GM06990 (cell line): ENCODE data around the gene CTXN1.
"Not testable (repeated sequence)": the region's sequence is repeated elsewhere in the genome, so short reads cannot be mapped to it uniquely, and the experiment has no call there.

Experiments used
- DNase-seq: peaks from one replicate; pipeline ENCODE4 v3.0.0-alpha.2; 2011; ENCODE audit not compliant: insufficient read length; ENCODE audit errors: extremely low read depth
- H3K27me3 ChIP-seq: replicated peaks from 2 replicates; pipeline ENCODE4 v1.6.0; 2011; ENCODE audit warnings: low read length; ENCODE audit not compliant: control insufficient read depth, insufficient read depth
- H3K36me3 ChIP-seq: 2 replicates; pipeline ENCODE4 v1.5.1; 2011; ENCODE audit warnings: low read length; ENCODE audit not compliant: control insufficient read depth, insufficient read depth
- H3K4me3 ChIP-seq: replicated peaks from 2 replicates; pipeline ENCODE4 v1.5.1; 2011; ENCODE audit warnings: low read depth, mild to moderate bottlenecking, control low read depth, low read length
- TF ChIP-seq, protein P1 (sequence below): IDR thresholded peaks from 2 replicates; pipeline ENCODE4 v1.5.1; 2011; ENCODE audit warnings: low read length, control low read depth, mild to moderate bottlenecking, inconsistent platforms; ENCODE audit not compliant: insufficient read depth, poor library complexity, severe bottlenecking

Gene CTXN1

DNA sequence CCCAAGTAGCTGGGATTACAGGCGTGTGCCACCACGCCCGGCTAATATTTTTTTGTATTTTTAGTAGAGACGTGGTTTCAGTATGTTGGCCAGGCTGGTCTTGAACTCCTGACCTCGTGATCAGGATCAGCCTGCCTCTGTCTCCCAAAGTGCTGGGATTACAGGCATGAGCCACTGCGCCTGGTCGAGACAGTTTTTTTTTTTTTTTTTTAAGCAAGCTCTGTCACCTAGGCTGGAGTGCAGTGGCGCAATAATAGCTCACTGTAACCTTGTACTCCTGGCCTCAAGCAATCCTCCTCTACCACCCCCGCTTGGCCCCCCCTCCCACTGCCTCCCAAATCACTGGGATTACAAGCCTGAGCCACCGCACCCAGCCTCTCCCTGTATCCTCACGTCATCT is 28.6 kb downstream of the CTXN1 start:
- TF ChIP-seq, protein P1, sequence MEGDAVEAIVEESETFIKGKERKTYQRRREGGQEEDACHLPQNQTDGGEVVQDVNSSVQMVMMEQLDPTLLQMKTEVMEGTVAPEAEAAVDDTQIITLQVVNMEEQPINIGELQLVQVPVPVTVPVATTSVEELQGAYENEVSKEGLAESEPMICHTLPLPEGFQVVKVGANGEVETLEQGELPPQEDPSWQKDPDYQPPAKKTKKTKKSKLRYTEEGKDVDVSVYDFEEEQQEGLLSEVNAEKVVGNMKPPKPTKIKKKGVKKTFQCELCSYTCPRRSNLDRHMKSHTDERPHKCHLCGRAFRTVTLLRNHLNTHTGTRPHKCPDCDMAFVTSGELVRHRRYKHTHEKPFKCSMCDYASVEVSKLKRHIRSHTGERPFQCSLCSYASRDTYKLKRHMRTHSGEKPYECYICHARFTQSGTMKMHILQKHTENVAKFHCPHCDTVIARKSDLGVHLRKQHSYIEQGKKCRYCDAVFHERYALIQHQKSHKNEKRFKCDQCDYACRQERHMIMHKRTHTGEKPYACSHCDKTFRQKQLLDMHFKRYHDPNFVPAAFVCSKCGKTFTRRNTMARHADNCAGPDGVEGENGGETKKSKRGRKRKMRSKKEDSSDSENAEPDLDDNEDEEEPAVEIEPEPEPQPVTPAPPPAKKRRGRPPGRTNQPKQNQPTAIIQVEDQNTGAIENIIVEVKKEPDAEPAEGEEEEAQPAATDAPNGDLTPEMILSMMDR, result no peak
- Histone ChIP-seq H3K4me3 (no peak overlapping the region), H3K27me3 (no peaks in the 10 kb centered on the region), H3K36me3 (no peaks in the 10 kb centered on the region)
- DNase-seq, result no peak

DNA sequence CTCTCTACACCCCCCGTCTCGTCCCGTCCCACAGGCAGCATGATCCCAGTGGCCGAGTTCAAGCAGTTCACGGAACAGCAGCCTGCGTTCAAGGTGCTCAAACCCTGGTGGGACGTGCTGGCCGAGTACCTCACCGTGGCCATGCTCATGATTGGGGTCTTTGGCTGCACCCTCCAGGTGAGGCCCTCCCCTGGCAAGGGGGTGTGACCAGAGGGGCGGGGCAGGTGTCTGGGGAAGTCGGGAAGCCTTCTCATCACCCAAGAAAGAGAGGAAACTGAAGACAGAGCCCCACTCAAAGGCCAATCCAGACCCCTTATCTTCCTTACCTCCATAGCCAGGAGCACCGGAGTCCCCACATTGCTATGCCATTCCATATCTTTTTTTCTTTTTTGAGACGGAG is 30.4 kb downstream of the CTXN1 start:
- Histone ChIP-seq H3K4me3 (no peak overlapping the region), H3K27me3 (no peaks in the 10 kb centered on the region), H3K36me3 (no peaks in the 10 kb centered on the region)
- DNase-seq, result no peak
- TF ChIP-seq, protein P1, result no peak

DNA sequence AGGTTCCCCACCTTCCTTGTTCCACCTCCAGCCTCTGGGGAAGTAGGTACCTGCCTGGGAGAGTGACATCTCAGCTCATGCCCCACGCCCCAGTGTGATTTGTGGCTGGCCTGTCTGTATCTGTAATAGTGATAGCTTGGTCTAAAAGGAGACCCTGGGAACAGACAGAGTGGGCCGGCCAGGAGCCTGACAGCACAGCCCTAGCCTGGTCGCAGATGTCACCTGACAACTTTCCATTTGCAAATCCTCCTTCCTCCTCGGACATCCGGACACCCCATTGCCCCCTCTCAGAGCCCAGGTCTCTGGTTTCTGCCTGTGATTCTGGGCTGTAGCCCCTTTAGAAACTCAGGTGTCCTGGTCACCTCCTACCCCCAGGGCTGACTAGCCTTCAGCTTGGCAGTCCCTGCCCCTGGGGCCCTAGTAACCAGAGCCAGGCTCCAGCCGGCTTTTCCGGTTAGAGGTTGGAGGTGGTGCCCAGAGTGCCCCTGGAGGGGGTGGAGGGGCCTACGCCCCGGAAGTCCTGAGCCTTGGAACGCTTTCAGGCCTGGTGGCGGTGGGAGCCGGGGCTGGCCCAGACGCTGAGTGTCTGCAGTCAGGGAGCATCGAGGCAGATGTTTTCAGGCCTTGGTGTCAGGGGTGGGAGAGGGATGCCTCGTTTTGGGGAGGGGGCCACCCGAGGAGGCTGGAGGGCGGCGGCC is 31.2 kb downstream of the CTXN1 start:
- no peak for DNase-seq
- TF ChIP-seq, protein P1, result no peak
- Histone ChIP-seq H3K27me3 (no peaks in the 10 kb centered on the region), H3K36me3 (no peaks in the 10 kb centered on the region), H3K4me3 (no peak overlapping the region)

DNA sequence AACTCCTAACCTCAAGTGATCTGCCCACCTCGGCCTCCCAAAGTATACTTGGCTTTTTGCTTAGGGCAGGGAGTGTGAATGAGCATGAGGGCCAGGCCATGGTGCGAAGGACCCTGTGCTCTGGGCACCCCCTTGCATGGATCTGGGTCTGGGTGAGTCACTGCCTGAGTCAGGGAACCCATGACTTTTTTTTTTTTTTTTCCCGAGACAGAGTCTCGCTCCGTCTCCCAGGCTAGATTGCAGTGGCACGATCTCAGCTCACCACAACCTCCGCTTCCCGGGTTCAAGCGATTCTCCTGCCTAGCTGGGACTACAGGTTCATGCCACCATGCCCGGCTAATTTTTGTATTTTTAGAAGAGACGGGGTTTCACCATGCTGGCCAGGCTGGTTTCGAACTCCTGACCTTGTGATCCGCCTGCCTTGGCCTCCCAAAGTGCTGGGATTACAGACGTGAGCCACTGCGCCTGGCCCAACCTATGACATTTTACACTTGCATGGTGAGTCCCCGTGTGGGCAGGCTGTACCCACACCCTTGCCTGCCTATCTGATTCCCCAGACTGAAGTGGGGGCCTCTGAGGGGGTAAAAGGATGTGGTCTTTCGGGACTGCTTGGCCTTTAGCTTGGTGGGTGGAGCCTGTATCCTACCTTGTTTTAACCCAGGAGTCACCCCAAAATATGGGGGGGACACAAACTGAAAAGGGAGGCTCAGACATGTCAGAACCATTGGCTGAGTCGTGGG is 32.4 kb downstream of the CTXN1 start:
- not testable (repeated sequence) for DNase-seq, H3K36me3 ChIP-seq

DNA sequence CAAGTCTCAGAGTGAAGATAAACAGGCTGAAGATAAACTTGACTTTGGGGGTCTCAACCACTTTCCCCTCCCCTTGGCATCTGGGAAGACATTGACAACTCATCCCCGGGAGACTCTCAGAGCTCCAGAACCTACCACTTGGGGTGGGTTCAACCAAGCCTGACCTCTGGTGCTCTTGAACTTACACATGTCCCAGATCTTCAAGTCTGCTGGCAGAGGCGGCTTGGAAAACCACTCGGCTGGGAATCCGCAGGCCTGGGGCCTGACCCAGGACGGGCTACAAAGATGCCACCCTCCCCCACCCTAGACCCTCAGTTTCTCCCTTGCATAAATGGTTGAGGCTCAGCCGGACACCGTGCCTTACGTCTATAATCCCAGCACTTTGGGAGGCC is 37.1 kb downstream of the CTXN1 start:
- TF ChIP-seq, protein P1, result no peak
- Histone ChIP-seq H3K27me3 (no peaks in the 10 kb centered on the region), H3K4me3 (no peak overlapping the region), H3K36me3 (no peaks in the 10 kb centered on the region)
- DNase-seq, result no peak

More for the DNA sequence above, 32.4 kb downstream of the CTXN1 start:
- H3K4me3 ChIP-seq, H3K27me3 ChIP-seq: not testable (repeated sequence)

DNA sequence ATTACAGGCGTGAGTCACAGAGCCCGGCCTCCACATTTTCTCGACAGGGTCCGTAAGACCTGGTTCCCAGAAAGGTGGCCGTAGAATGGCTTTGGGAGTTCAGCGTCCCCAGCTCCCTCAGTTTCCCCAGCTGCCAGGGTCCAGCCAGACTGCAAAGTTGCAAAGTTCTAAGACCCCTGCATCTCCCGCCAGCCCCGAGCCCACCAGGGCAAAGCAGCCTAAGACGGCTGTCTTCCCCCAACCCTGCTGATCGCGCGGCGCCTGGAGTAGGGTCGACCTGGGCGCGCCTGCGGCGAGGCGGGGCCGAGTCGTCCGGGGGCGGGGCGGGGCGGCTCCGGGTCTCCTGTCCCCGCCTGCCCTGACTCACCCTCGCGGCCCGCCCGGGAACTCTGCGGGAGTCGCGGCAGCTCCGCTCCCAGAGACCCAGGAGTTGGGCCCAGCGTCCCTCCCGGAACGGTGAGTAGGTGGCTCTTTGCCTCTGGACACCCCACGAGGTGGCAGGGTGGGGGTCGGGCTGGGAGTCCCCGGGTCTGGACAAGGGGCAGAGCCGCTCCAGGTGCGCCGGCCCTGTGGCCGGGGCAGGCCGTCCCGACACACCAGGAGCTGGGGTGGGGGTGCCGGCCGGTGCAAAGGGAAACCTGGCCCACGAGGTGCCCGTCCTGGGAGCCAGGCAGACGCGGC is 37.6 kb downstream of the CTXN1 start, which contains the start of gene LRRC8E:
Gene LRRC8E (plus strand): TSS at position 366 of the 681 bp plus-strand sequence. CDS start 7,094 bp downstream, outside the sequence.
- Histone ChIP-seq H3K4me3 (no peak within 1 kb of the TSS), H3K36me3 (no peaks in the 10 kb centered on the region), H3K27me3 (no peaks in the 10 kb centered on the region)
- DNase-seq, result no peak
- TF ChIP-seq, protein P1, result no peak
